HepG2 (cell line): ENCODE results near the gene DDI2. TPM values are rescaled to one million over a fixed set of nuclear protein-coding genes. Genes with fewer than 3 reads are reported as not detected.
A peak's percentile ranks its signal among the peaks of the same experiment; 100 is the strongest.

Source experiments
- CBFB ChIP-seq: sonication (generic); formaldehyde crosslinking; IDR thresholded peaks from 2 replicates; pipeline ENCODE4 v1.4.0; 2020; ENCODE audit warnings: missing genetic modification reagents
- CCDC6 ChIP-seq: sonication (generic); formaldehyde crosslinking; IDR thresholded peaks from 2 replicates; pipeline ENCODE4 v1.8.1; 2022; ENCODE audit warnings: mild to moderate bottlenecking, missing genetic modification reagents, moderate library complexity
- DMTF1 ChIP-seq: sonication (generic); formaldehyde crosslinking; IDR thresholded peaks from 2 replicates; pipeline ENCODE4 v1.4.0; 2020; ENCODE audit warnings: mild to moderate bottlenecking, missing genetic modification reagents
- ETV5 ChIP-seq: IDR thresholded peaks from 2 replicates; pipeline ENCODE4 v1.6.1; 2018; ENCODE audit warnings: missing biosample characterization, missing genetic modification reagents, inconsistent platforms, borderline replicate concordance
- MAFG ChIP-seq: sonication (generic); formaldehyde crosslinking; IDR thresholded peaks from 2 replicates; pipeline ENCODE4 v1.5.1; 2020; ENCODE audit warnings: mild to moderate bottlenecking, missing genetic modification reagents
- MEIS2 ChIP-seq: sonication (generic); formaldehyde crosslinking; IDR thresholded peaks from 2 replicates; pipeline ENCODE4 v1.9.0; 2021; ENCODE audit warnings: mild to moderate bottlenecking, missing genetic modification reagents
- MYNN ChIP-seq: sonication (generic); formaldehyde crosslinking; IDR thresholded peaks from 2 replicates; pipeline ENCODE4 v1.4.0; 2020; ENCODE audit warnings: mild to moderate bottlenecking, low read depth, missing genetic modification reagents
- NPAS2 ChIP-seq: sonication (generic); formaldehyde crosslinking; IDR thresholded peaks from 2 replicates; pipeline ENCODE4 v1.8.0; 2022; ENCODE audit warnings: mild to moderate bottlenecking, missing genetic modification reagents, borderline replicate concordance
- PRMT3 ChIP-seq: sonication (generic); formaldehyde crosslinking; IDR thresholded peaks from 2 replicates; pipeline ENCODE4 v1.8.1; 2022; ENCODE audit warnings: low read depth, mild to moderate bottlenecking, moderate library complexity, missing genetic modification reagents, borderline replicate concordance
- SIX1 ChIP-seq: sonication (generic); formaldehyde crosslinking; IDR thresholded peaks from 2 replicates; pipeline ENCODE4 v1.4.0; 2020; ENCODE audit warnings: missing genetic modification reagents, borderline replicate concordance
- SMAD9 ChIP-seq: sonication (generic); formaldehyde crosslinking; IDR thresholded peaks from 2 replicates; pipeline ENCODE4 v1.5.1; 2020; ENCODE audit warnings: mild to moderate bottlenecking, missing genetic modification reagents
- SNAPC2 ChIP-seq: sonication (generic); formaldehyde crosslinking; IDR thresholded peaks from 2 replicates; pipeline ENCODE4 v1.8.1; 2022; ENCODE audit warnings: mild to moderate bottlenecking, missing genetic modification reagents
- SP140L ChIP-seq: sonication (generic); formaldehyde crosslinking; IDR thresholded peaks from 2 replicates; pipeline ENCODE4 v1.4.0; 2020; ENCODE audit warnings: missing genetic modification reagents, borderline replicate concordance
- YEATS2 ChIP-seq: sonication (generic); formaldehyde crosslinking; IDR thresholded peaks from 2 replicates; pipeline ENCODE4 v1.4.0; 2020; ENCODE audit warnings: missing genetic modification reagents, borderline replicate concordance
- ZBTB7A ChIP-seq: sonication (generic); formaldehyde crosslinking; IDR thresholded peaks from 2 replicates; pipeline ENCODE4 v1.8.0; 2022; ENCODE audit warnings: mild to moderate bottlenecking, missing genetic modification reagents
- ZKSCAN5 ChIP-seq: sonication (generic); formaldehyde crosslinking; IDR thresholded peaks from 2 replicates; pipeline ENCODE4 v1.5.1; 2020; ENCODE audit warnings: mild to moderate bottlenecking, missing genetic modification reagents
- ZNF10 ChIP-seq: sonication (generic); formaldehyde crosslinking; IDR thresholded peaks from 2 replicates; pipeline ENCODE4 v1.4.0; 2020; ENCODE audit warnings: mild to moderate bottlenecking, low read depth, missing genetic modification reagents, borderline replicate concordance
- ZNF234 ChIP-seq: sonication (generic); formaldehyde crosslinking; conservative IDR thresholded peaks from 2 replicates; pipeline ENCODE4 v1.5.1; 2020; ENCODE audit warnings: mild to moderate bottlenecking, missing genetic modification reagents
- ZNF337 ChIP-seq: sonication (generic); formaldehyde crosslinking; IDR thresholded peaks from 2 replicates; pipeline ENCODE4 v1.5.1; 2020; ENCODE audit warnings: missing genetic modification reagents, low read depth, mild to moderate bottlenecking, borderline replicate concordance
- ZNF557 ChIP-seq: sonication (generic); formaldehyde crosslinking; IDR thresholded peaks from 2 replicates; pipeline ENCODE4 v1.4.0; 2020; ENCODE audit warnings: missing genetic modification reagents
- ZNF761 ChIP-seq: sonication (generic); formaldehyde crosslinking; conservative IDR thresholded peaks from 2 replicates; pipeline ENCODE4 v1.4.0; 2020; ENCODE audit warnings: mild to moderate bottlenecking, missing genetic modification reagents
- polyA plus RNA-seq, 8 experiments: library from polyadenylated mRNA; depleted of rRNA in 3 of 8; stranded (reverse) in 7 of 8; unstranded in 1 of 8; fragments of >200 nt; fragmentation: Illumina TruSeq in 4 of 8; extraction: Trizol in 4 of 8; gene quantifications; 2 replicates each; pipeline versions ENCODE4 v1.2.1 to v1.2.3, GENCODE V29; 2011 to 2016; ENCODE audit warnings: low read depth in 4 of 8, missing spikeins in 1 of 8, mixed read lengths in 1 of 8; ENCODE audit not compliant: insufficient read depth in 1 of 8
- total RNA-seq, 5 experiments: library from RNA; depleted of rRNA; stranded (reverse); fragments of >200 nt; fragmentation: Illumina TruSeq; extraction: Trizol; gene quantifications; 2 replicates each; pipeline ENCODE4 v1.2.3, GENCODE V29; 2016; ENCODE audit warnings: low read depth in 1 of 5
- TF ChIP-seq, protein P1 (sequence below): sonication (generic); formaldehyde crosslinking; IDR thresholded peaks from 2 replicates; pipeline ENCODE4 v1.8.1; 2023; ENCODE audit warnings: mild to moderate bottlenecking, moderate library complexity, missing genetic modification reagents
- TF ChIP-seq, protein P2 (sequence below): sonication (generic); formaldehyde crosslinking; IDR thresholded peaks from 2 replicates; pipeline ENCODE4 v1.5.0; 2020; ENCODE audit warnings: mild to moderate bottlenecking, missing genetic modification reagents

Gene DDI2
- total and polyA plus RNA-seq, 2 of the 13 experiments (the other 11 are each of a cell fraction or from before 2014, with no cell fraction given), result 8.5 to 25.7 TPM

GRCh38 chr1:15603050-15603965 lies 13.9 kb upstream of the DDI2 start (continued):
- TF ChIP-seq CCDC6 (CRISPR knock-in tag) (peak; percentile 85; the same call in 1 of the 2 replicates), ZNF337 (CRISPR knock-in tag) (peak; percentile 89; the same call in 1 of the 2 replicates), ZNF557 (CRISPR knock-in tag) (no peak), NPAS2 (no peak), ZNF10 (CRISPR knock-in tag) (no peak), MAFG (CRISPR knock-in tag) (no peak), ZKSCAN5 (CRISPR knock-in tag) (no peak; the same call in 1 of the 2 replicates), CBFB (CRISPR knock-in tag) (peak; percentile 60; the same call in 1 of the 2 replicates), ZNF761 (0 out of 2 replicates have a peak, but pooled peaks have one; percentile 33), SMAD9 (CRISPR knock-in tag) (peak; percentile 97; the same call in 1 of the 2 replicates), ZNF234 (0 out of 2 replicates have a peak, but pooled peaks have one; percentile 51), SP140L (no peak), MYNN (CRISPR knock-in tag) (no peak), MEIS2 (CRISPR knock-in tag) (peak; percentile 53; the same call in 1 of the 2 replicates), SNAPC2 (peak; percentile 82), YEATS2 (CRISPR knock-in tag) (peak; percentile 77), ETV5 (no peak), SIX1 (CRISPR knock-in tag) (peak; percentile 41; the same call in 1 of the 2 replicates), ZBTB7A (CRISPR knock-in tag) (peak; percentile 53; the same call in 1 of the 2 replicates), PRMT3 (CRISPR knock-in tag) (peak; percentile 96), DMTF1 (CRISPR knock-in tag) (no peak)
- TF ChIP-seq, protein P1, sequence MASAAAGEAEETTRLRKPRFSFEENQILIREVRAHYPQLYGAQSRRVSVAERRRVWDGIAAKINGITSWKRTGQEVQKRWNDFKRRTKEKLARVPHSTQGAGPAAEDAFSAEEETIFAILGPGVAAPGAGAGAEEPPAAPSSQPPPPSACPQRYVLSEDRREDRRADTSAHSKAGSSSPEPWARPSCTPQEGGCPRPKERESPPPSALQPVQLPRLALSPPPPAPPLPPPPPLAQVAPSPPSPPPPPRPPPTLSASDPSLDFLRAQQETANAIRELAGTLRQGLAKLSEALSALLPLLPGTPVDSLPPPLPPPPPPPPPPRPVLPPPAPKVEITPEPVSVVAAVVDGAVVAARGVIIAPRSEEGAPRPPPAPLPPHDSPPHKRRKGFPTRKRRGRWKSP (CRISPR knock-in tag), result peak; percentile 99
- TF ChIP-seq, protein P2, sequence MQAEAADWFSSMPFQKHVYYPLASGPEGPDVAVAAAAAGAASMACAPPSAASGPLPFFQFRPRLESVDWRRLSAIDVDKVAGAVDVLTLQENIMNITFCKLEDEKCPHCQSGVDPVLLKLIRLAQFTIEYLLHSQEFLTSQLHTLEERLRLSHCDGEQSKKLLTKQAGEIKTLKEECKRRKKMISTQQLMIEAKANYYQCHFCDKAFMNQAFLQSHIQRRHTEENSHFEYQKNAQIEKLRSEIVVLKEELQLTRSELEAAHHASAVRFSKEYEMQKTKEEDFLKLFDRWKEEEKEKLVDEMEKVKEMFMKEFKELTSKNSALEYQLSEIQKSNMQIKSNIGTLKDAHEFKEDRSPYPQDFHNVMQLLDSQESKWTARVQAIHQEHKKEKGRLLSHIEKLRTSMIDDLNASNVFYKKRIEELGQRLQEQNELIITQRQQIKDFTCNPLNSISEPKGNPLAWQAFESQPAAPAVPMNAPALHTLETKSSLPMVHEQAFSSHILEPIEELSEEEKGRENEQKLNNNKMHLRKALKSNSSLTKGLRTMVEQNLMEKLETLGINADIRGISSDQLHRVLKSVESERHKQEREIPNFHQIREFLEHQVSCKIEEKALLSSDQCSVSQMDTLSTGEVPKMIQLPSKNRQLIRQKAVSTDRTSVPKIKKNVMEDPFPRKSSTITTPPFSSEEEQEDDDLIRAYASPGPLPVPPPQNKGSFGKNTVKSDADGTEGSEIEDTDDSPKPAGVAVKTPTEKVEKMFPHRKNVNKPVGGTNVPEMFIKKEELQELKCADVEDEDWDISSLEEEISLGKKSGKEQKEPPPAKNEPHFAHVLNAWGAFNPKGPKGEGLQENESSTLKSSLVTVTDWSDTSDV (CRISPR knock-in tag), result peak; percentile 89; the same call in 1 of the 2 replicates
